GM12875 (cell line): Measurements from ENCODE around the gene KRTAP5-4.
"Not testable (repeated sequence)": the region's sequence is repeated elsewhere in the genome, so short reads cannot be mapped to it uniquely, and the experiment has no call there.

Experiments used
- H3K4me3 ChIP-seq: one replicate; pipeline ENCODE4 v1.5.1; 2011; ENCODE audit warnings: low read depth, low read length, control low read depth
- CTCF ChIP-seq: IDR thresholded peaks from 2 replicates; pipeline ENCODE4 v1.5.1; 2011; ENCODE audit warnings: low read depth, mild to moderate bottlenecking, control low read depth, inconsistent platforms, low read length, moderate library complexity, borderline replicate concordance; ENCODE audit not compliant: insufficient read depth

The KRTAP5-4 gene

GRCh38 chr11:1622086-1622485, at the start of gene KRTAP5-4:
Gene KRTAP5-4, minus strand, starts transcription at chr11:1622138. Its CDS starts 45 bp downstream, at chr11:1622093.
- no peak for TF ChIP-seq CTCF

DNA sequence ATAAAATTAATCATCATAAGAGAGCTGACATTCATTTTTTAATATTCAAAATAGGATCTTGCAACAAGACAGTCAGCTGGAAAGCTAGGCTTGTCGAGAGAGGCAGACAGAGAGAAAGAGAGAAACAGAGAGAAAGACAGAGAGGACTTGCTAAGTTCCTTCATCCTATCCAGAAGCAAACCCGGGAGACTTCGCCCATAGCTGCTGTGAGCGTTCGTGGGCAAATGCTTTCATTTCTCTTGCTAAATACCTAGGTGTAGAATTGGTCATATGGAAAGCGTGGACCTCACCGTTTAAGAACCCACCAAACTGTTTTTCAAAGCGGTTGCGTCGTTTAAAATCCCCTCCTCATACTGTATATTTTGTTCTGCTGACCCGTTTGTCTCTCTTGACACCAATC, 49.7 kb upstream of the KRTAP5-4 start:
- no peak for TF ChIP-seq CTCF

More at GRCh38 chr11:1622086-1622485, at the start of gene KRTAP5-4:
- H3K4me3 ChIP-seq: no peak within 1 kb of the TSS

DNA sequence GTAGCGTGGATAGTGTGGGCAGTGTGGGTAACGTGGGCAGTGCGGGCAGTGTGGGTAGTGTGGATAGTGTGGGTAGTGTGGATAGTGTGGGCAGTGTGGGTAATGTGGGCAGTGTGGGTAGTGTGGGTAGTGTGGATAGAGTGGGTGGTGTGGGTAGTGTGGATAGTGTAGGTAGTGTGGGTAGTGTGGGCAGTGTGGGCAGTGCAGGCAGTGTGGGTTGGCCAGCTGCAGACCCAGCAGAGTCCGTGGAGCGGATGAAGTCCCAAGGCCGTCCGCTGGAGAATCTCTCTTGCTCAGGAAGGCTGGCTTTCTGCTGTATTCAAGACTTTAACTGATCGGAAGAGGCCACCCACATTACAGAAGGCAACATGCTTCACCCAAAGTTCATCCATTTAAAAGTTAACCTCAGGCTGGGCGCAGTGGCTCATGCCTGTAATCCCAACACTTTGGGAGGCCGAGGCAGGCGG, 49.0 kb upstream of the KRTAP5-4 start:
- TF ChIP-seq CTCF: no peak
- H3K4me3 ChIP-seq: no peak overlapping the region

More for the DNA sequence above, 49.7 kb upstream of the KRTAP5-4 start:
- H3K4me3 ChIP-seq: no peak overlapping the region

GRCh38 chr11:1670457-1670856, 48.5 kb upstream of the KRTAP5-4 start:
- H3K4me3 ChIP-seq: not testable (repeated sequence)

GRCh38 chr11:1669546-1670218, 47.7 kb upstream of the KRTAP5-4 start:
- no peak overlapping the region for H3K4me3 ChIP-seq

DNA sequence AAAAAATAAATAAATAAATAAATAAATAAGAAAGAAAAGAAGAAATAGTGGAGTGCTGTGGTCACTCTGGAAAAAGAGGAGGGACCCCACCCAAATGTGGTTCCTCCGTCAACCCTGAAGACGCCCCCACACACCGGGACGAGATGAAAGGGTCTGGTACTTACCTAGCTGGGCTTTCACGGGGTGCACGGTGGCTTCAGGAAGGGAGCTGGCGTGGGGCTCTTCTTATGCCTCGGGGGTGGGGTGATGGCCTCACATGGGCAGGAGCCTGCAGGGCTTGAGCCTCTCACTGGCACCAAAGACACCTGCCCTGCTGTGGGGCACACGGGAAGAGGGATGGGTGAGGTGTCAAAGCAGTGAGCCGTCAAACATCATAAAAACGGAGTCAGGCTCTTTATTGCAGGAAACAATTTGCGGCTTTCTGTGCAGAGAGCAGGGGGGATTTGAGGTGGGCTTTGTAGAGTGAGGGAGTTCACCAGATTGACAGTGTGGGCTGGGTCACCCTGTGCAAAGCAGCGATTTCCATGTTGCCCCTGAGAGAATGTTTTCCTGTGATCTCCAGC, 47.1 kb upstream of the KRTAP5-4 start:
- no peak for TF ChIP-seq CTCF
- no peak overlapping the region for H3K4me3 ChIP-seq

More at GRCh38 chr11:1669546-1670218, 47.7 kb upstream of the KRTAP5-4 start:
- TF ChIP-seq CTCF: no peak

- no peak for TF ChIP-seq CTCF
- H3K4me3 ChIP-seq: no peak overlapping the region
Measured at GRCh38 chr11:1667906-1668305, 46.0 kb upstream of the KRTAP5-4 start.
